Upper lobe of left lung (tissue), 4 donors: ENCODE data around the gene ZDHHC14.

ENCODE experiments used
- CTCF ChIP-seq, 6 experiments: fragments of 450-650 bp in 4 of 6; fragments of 200-600 bp in 2 of 6; sonication (generic) in 2 of 6; IDR thresholded peaks; one replicate each; pipeline ENCODE4 v1.5.1; 2016 to 2019; ENCODE audit warnings: antibody characterized with exemption in 6 of 6
- EP300 ChIP-seq, 4 donors: sonication (generic); formaldehyde crosslinking; IDR thresholded peaks; one replicate each; pipeline ENCODE4 v1.5.1; 2017; ENCODE audit warnings: antibody characterized with exemption in 4 of 4, control low read depth in 2 of 4
- POLR2A ChIP-seq, 4 donors: fragments of 450-650 bp; IDR thresholded peaks; one replicate each; pipeline ENCODE4 v1.5.1; 2016 to 2017; ENCODE audit warnings: antibody characterized with exemption in 4 of 4, mild to moderate bottlenecking in 2 of 4
- POLR2AphosphoS5 ChIP-seq, 2 donors: sonication (generic); formaldehyde crosslinking; IDR thresholded peaks; one replicate each; pipeline ENCODE4 v1.5.1; 2017; ENCODE audit warnings: antibody characterized with exemption in 2 of 2

GRCh38 chr6:157646012-157646411, 265.0 kb downstream of the ZDHHC14 start:
- TF ChIP-seq CTCF (IDR thresholded peaks at IDR 0.05) (no peak), POLR2AphosphoS5 (IDR thresholded peaks at IDR 0.05) (no peak), POLR2A (IDR thresholded peaks at IDR 0.05) (no peak), EP300 (IDR thresholded peaks at IDR 0.05) (no peak)
